Panc1 (cell line): Measurements from ENCODE around the gene FBLN2. TPM values are rescaled to one million over a fixed set of nuclear protein-coding genes. Genes with fewer than 3 reads are reported as not detected.

Experiments
- ATAC-seq: fragments of 200-7000 bp; cut with Tn5 transposase; 2 replicates; pipeline ENCODE4 v1.9.1; 2020; ENCODE audit warnings: mild to moderate bottlenecking, moderate library complexity
- BruUV-seq: library from RNA; stranded (reverse); fragments of 400-500 nt; replicated peaks from 2 replicates; lab custom pipeline; 2021; lab: Mats Ljungman, UMichigan
- CTCF ChIA-PET: fragments of 300-600 bp; sonication (Branson Sonifier 250); formaldehyde crosslinking; loops from one replicate; lab custom pipeline; 2022; ENCODE audit warnings: antibody characterized with exemption; lab: Charles Lee
- POLR2A ChIA-PET: fragments of 300-600 bp; sonication (Branson Sonifier 250); formaldehyde crosslinking; loops from one replicate; lab custom pipeline; 2022; ENCODE audit warnings: antibody characterized with exemption; lab: Charles Lee
- DNase-seq: peaks from one replicate; pipeline ENCODE4 v3.0.0-alpha.2; 2010; ENCODE audit warnings: low read depth, low spot score
- H3K27ac ChIP-seq: 2 replicates; pipeline ENCODE4 v1.5.1; 2011; ENCODE audit warnings: mild to moderate bottlenecking, low read length, inconsistent platforms
- H3K27me3 ChIP-seq: fragments of 200-500 bp; sonication (Bioruptor generic); 2 replicates; pipeline ENCODE4 v1.6.0; 2014; ENCODE audit warnings: low read length, inconsistent platforms; ENCODE audit not compliant: control insufficient read depth, insufficient read depth
- H3K36me3 ChIP-seq: fragments of 200-500 bp; sonication (Bioruptor generic); 2 replicates; pipeline ENCODE4 v1.5.1; 2014; ENCODE audit warnings: inconsistent platforms, mild to moderate bottlenecking, low read length, moderate library complexity; ENCODE audit not compliant: control insufficient read depth, insufficient read depth
- H3K4me1 ChIP-seq: 2 replicates; pipeline ENCODE4 v1.5.1; 2011; ENCODE audit warnings: inconsistent platforms, mild to moderate bottlenecking, low read length, moderate library complexity; ENCODE audit not compliant: control insufficient read depth, insufficient read depth
- H3K4me3 ChIP-seq, 2 experiments: 2 replicates each; pipeline ENCODE4 v1.5.1; 2011 to 2012; ENCODE audit warnings: low read depth in 2 of 2, low read length in 2 of 2, mild to moderate bottlenecking in 2 of 2, inconsistent platforms in 1 of 2, moderate library complexity in 1 of 2
- H3K9me3 ChIP-seq: fragments of 200-500 bp; sonication (Bioruptor generic); 2 replicates; pipeline ENCODE4 v1.5.1; 2014; ENCODE audit warnings: low read depth, mild to moderate bottlenecking, inconsistent platforms, low read length, moderate library complexity; ENCODE audit not compliant: control insufficient read depth, insufficient read depth
- CTCF ChIP-seq: fragments of 450-650 bp; IDR thresholded peaks from 2 replicates; pipeline ENCODE4 v1.5.1; 2017; ENCODE audit warnings: mild to moderate bottlenecking
- POLR2AphosphoS5 ChIP-seq: IDR thresholded peaks from 2 replicates; pipeline ENCODE4 v1.6.1; 2012; ENCODE audit warnings: mild to moderate bottlenecking, low read depth, low read length, moderate library complexity
- REST ChIP-seq, 2 experiments: IDR thresholded peaks; 2 replicates each; pipeline ENCODE4 v1.6.1; 2011 to 2012; ENCODE audit warnings: low read depth in 2 of 2, control low read depth in 1 of 2, low read length in 1 of 2, mild to moderate bottlenecking in 1 of 2, moderate library complexity in 1 of 2; ENCODE audit not compliant: insufficient read depth in 1 of 2
- SIN3A ChIP-seq: IDR thresholded peaks from 2 replicates; pipeline ENCODE4 v1.6.1; 2012; ENCODE audit warnings: low read depth, mild to moderate bottlenecking, low read length, moderate library complexity, borderline replicate concordance; ENCODE audit not compliant: insufficient read depth
- TCF7L2 ChIP-seq: IDR thresholded peaks from 2 replicates; pipeline ENCODE4 v1.6.1; 2011; ENCODE audit warnings: mild to moderate bottlenecking, low read depth, low read length, inconsistent platforms
- in situ Hi-C: cut with HindIII; loops from 2 replicates; pipeline ENCODE4 v1.10.0; 2016; ENCODE audit warnings: low sequenced_read_pairs, low pct_unique_long_range_greater_than_20kb
- intact Hi-C: fragments of 100-400 bp; cut with micrococcal nuclease; formaldehyde crosslinking; loops from one replicate; pipeline ENCODE4 v1.10.0; 2022; ENCODE audit not compliant: unreplicated experiment
- total RNA-seq: library from RNA; stranded (reverse); gene quantifications from one replicate; pipeline ENCODE4 v1.2.1, GENCODE V29; 2021; ENCODE audit not compliant: unreplicated experiment

FBLN2 gene
- total RNA-seq, 1 experiment from 2014 or later: 0.44 TPM

GRCh38 chr3:13556207-13556606 lies 7.3 kb downstream of the FBLN2 start:
- ATAC-seq (no peak), DNase-seq (no peak)
- no TSS peak for BruUV-seq
- TF ChIP-seq CTCF (no peak), REST (IDR thresholded peaks at IDR 0.05; ENCODE audit: insufficient read depth in 1 of 2, low read depth in 2 of 2, low read length in 1 of 2) (no peak), SIN3A (no peak), POLR2AphosphoS5 (no peak), TCF7L2 (no peak)
- POLR2A ChIA-PET: no interaction called here
- Histone ChIP-seq H3K4me3 (no peak overlapping the region), H3K27ac (no peak overlapping the region), H3K4me1 (no peaks in the 10 kb centered on the region), H3K9me3 (no peaks in the 10 kb centered on the region), H3K36me3 (no peaks in the 10 kb centered on the region), H3K27me3 (no peaks in the 10 kb centered on the region)
- in situ Hi-C loops (no loop called here), intact Hi-C loops (no loop called here)
- CTCF ChIA-PET: no interaction called here

- Histone ChIP-seq H3K4me3 (no peak overlapping the region), H3K4me1 (no peaks in the 10 kb centered on the region), H3K9me3 (no peaks in the 10 kb centered on the region), H3K36me3 (no peaks in the 10 kb centered on the region), H3K27ac (no peak overlapping the region), H3K27me3 (no peaks in the 10 kb centered on the region)
- CTCF ChIA-PET: no interaction called here
- BruUV-seq: no TSS peak
- no peak for ATAC-seq
- in situ Hi-C loops: no loop called here
- intact Hi-C loops: no loop called here
- TF ChIP-seq POLR2AphosphoS5: no peak
- TF ChIP-seq CTCF: no peak
- no peak for TF ChIP-seq SIN3A
- no peak for TF ChIP-seq TCF7L2
- TF ChIP-seq REST (IDR thresholded peaks at IDR 0.05; ENCODE audit: insufficient read depth in 1 of 2, low read depth in 2 of 2, low read length in 1 of 2): no peak
- POLR2A ChIA-PET: no interaction called here
- no peak for DNase-seq
Measured at GRCh38 chr3:13556917-13557316, 8.0 kb downstream of the FBLN2 start.
